Chondrocyte (in vitro differentiated cells): ENCODE data around the gene OPN1SW. TPM values are rescaled to one million over a fixed set of nuclear protein-coding genes. Genes with fewer than 3 reads are reported as not detected.

ENCODE experiments used
- DNase-seq: peaks from one replicate; pipeline ENCODE4 v3.0.0; 2021; ENCODE audit warnings: mixed read lengths, low spot score
- H3K27ac Mint-ChIP-seq: one replicate; pipeline ENCODE4 v1.8.0; 2021; ENCODE audit warnings: mild to moderate bottlenecking, moderate library complexity, mixed read lengths; ENCODE audit not compliant: unreplicated experiment
- H3K27me3 Mint-ChIP-seq: 2 replicates; pipeline ENCODE4 v1.8.0; 2021; ENCODE audit warnings: low read depth, mixed read lengths
- H3K36me3 Mint-ChIP-seq: 2 replicates; pipeline ENCODE4 v1.8.0; 2021; ENCODE audit warnings: low read depth, mixed read lengths
- H3K4me1 Mint-ChIP-seq: 2 replicates; pipeline ENCODE4 v1.8.0; 2021; ENCODE audit warnings: low read depth, mild to moderate bottlenecking, mixed read lengths
- H3K4me3 Mint-ChIP-seq: one replicate; pipeline ENCODE4 v1.8.0; 2021; ENCODE audit warnings: mild to moderate bottlenecking, moderate library complexity, mixed read lengths; ENCODE audit not compliant: unreplicated experiment
- H3K9me3 Mint-ChIP-seq: 2 replicates; pipeline ENCODE4 v1.8.0; 2021; ENCODE audit warnings: low read depth, mixed read lengths
- CTCF ChIP-seq: fragments of 200-600 bp; sonication (generic); IDR thresholded peaks from 2 replicates; pipeline ENCODE4 v1.5.0; 2021; ENCODE audit warnings: antibody characterized with exemption, mild to moderate bottlenecking, moderate library complexity
- total RNA-seq: library from RNA; stranded (reverse); gene quantifications from 3 replicates; pipeline ENCODE4 v1.2.1, GENCODE V29; 2021

Gene OPN1SW
- total RNA-seq, 1 donor from 2014 or later, result not detected

- TF ChIP-seq CTCF, result no peak
- Mint-ChIP-seq H3K9me3 (peaks cover 4% of the 10 kb centered on the region), H3K27ac (no peak overlapping the region), H3K27me3 (peaks cover 2% of the 10 kb centered on the region), H3K36me3 (peaks cover 3% of the 10 kb centered on the region), H3K4me3 (peak overlapping the region; percentile 70), H3K4me1 (peaks cover 12% of the 10 kb centered on the region)
- DNase-seq, result no peak
Measured at GRCh38 chr7:128790315-128791041, 14.9 kb upstream of the OPN1SW start.

GRCh38 chr7:128788446-128789412, 13.1 kb upstream of the OPN1SW start:
- Mint-ChIP-seq H3K4me3 (no peak overlapping the region), H3K4me1 (peaks cover 12% of the 10 kb centered on the region), H3K36me3 (peaks cover 2% of the 10 kb centered on the region), H3K27me3 (peaks cover 2% of the 10 kb centered on the region), H3K9me3 (peaks cover 4% of the 10 kb centered on the region), H3K27ac (no peak overlapping the region)
- DNase-seq, result no peak
- TF ChIP-seq CTCF, result no peak

- Mint-ChIP-seq H3K27ac (no peak overlapping the region), H3K27me3 (peaks cover 2% of the 10 kb centered on the region), H3K9me3 (peaks cover 4% of the 10 kb centered on the region), H3K4me3 (no peak overlapping the region), H3K4me1 (peaks cover 11% of the 10 kb centered on the region), H3K36me3 (peaks cover 2% of the 10 kb centered on the region)
- no peak for DNase-seq
- TF ChIP-seq CTCF, result no peak
Measured at GRCh38 chr7:128785738-128786137, 10.1 kb upstream of the OPN1SW start.

GRCh38 chr7:128783143-128783861, 7.7 kb upstream of the OPN1SW start:
- TF ChIP-seq CTCF, result no peak
- H3K36me3 Mint-ChIP-seq, result peaks cover 2% of the 10 kb centered on the region
- H3K27ac Mint-ChIP-seq, result peak overlapping the region; percentile 55
- no peak overlapping the region for H3K4me3 Mint-ChIP-seq
- H3K4me1 Mint-ChIP-seq, result peaks cover 7% of the 10 kb centered on the region
- no peak for DNase-seq
- H3K9me3 Mint-ChIP-seq, result peaks cover 4% of the 10 kb centered on the region
- H3K27me3 Mint-ChIP-seq, result peaks cover under 1% of the 10 kb centered on the region

GRCh38 chr7:128781851-128782250, 6.3 kb upstream of the OPN1SW start:
- TF ChIP-seq CTCF, result no peak
- peaks cover 18% of the 10 kb centered on the region for H3K4me1 Mint-ChIP-seq
- DNase-seq, result no peak
- H3K36me3 Mint-ChIP-seq, result peaks cover 7% of the 10 kb centered on the region
- H3K27ac Mint-ChIP-seq, result no peak overlapping the region
- no peak overlapping the region for H3K4me3 Mint-ChIP-seq
- H3K9me3 Mint-ChIP-seq, result peaks cover 19% of the 10 kb centered on the region
- no peaks in the 10 kb centered on the region for H3K27me3 Mint-ChIP-seq
